ENCODE results near the gene USP17L15.
"Not testable (repeated sequence)": the region's sequence is repeated elsewhere in the genome, so short reads cannot be mapped to it uniquely, and the experiment has no call there.

The USP17L15 gene

GRCh38 chr4:9234085-9234484, at the start of gene USP17L15:
Gene USP17L15 (plus strand): TSS chr4:9234385. CDS start chr4:9234385, 0 bp downstream.
- not testable (repeated sequence) for DNase-seq

DNA sequence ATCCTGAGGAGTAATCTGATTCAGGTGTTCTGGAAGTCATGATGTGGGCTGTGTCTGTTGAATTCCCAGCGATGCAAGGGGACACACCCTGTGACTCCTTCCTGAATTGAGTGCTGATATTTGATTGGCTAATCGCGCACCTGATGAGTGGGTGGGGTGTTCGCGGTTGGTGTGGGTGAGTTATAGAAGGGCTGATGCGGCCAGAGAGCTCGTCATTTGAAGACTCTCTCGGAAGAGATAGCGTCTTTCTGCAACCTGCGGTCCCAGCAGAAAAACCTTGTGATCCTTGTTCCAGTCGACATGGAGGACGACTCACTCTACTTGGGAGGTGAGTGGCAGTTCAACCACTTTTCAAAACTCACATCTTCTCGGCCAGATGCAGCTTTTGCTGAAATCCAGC, 23.8 kb upstream of the USP17L15 start, which contains the start of gene USP17L10:
Gene USP17L10, plus strand, starts transcription at position 301 of the 400 bp plus-strand sequence. Its CDS starts 0 bp downstream, at position 301.
- not testable (repeated sequence) for DNase-seq

DNA sequence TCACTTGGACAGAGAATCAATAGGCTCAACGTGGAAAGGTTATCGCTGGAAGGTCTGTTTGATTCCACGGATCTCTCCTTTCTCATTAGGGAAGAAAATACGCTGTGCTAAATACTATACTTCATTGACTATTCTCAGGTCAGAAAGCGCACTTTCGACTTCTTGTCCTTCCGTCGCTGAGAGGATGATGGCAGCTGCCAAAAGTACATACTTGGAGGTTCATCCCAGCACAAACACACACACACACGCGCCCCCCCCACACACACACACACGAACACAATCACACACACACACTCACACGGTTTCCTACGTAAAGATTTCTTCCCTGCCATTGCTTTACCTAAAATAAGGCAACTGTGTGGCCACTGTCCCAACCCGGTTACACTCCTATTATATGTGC, 19.5 kb upstream of the USP17L15 start:
- DNase-seq: not testable (repeated sequence)

DNA sequence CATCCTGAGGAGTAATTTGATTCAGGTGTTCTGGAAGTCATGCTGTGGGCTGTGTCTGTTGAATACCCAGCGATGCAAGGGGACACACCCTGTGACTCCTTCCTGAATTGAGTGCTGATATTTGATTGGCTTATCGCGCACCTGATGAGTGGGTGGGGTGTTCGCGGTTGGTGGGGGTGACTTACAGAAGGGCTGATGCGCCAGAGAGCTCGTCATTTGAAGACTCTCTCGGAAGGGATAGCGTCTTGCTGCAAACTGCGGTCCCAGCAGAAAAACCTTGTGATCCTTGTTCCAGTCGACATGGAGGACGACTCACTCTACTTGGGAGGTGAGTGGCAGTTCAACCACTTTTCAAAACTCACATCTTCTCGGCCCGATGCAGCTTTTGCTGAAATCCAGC, 19.1 kb upstream of the USP17L15 start, which contains the start of gene USP17L11:
Gene USP17L11, plus strand, starts transcription at position 301 of the 400 bp plus-strand sequence. Its CDS starts 0 bp downstream, at position 301.
- not testable (repeated sequence) for DNase-seq

- DNase-seq: not testable (repeated sequence)
These were observed 14.3 kb upstream of the USP17L15 start, which contains the start of gene USP17L12 for GRCh38 chr4:9219852-9220251. Gene USP17L12 (plus strand): TSS chr4:9220152. CDS start chr4:9220152, 0 bp downstream.

GRCh38 chr4:9224596-9224995, 9.6 kb upstream of the USP17L15 start, which contains the start of gene USP17L13:
Gene USP17L13 (plus strand): TSS chr4:9224896. CDS start chr4:9224896, 0 bp downstream.
- DNase-seq: not testable (repeated sequence)

DNA sequence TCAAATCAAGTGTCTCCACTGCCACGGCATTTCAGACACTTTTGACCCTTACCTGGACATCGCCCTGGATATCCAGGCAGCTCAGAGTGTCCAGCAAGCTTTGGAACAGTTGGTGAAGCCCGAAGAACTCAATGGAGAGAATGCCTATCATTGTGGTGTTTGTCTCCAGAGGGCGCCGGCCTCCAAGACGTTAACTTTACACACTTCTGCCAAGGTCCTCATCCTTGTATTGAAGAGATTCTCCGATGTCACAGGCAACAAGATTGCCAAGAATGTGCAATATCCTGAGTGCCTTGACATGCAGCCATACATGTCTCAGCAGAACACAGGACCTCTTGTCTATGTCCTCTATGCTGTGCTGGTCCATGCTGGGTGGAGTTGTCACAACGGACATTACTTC, 3.9 kb upstream of the USP17L15 start:
- DNase-seq: peak; percentile 5

DNA sequence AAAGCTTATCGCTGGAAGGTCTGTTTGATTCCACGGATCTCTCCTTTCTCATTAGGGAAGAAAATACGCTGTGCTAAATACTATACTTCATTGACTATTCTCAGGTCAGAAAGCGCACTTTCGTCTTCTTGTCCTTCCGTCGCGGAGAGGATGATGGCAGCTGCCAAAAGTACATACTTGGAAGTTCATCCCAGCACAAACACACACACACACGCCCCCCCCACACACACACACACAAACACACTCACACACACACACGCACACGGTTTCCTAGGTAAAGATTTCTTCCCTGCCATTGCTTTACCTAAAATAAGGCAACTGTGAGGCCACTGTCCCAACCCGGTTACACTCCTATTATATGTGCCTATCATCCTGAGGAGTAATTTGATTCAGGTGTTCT, 4.3 kb downstream of the USP17L15 start:
- not testable (repeated sequence) for DNase-seq

DNA sequence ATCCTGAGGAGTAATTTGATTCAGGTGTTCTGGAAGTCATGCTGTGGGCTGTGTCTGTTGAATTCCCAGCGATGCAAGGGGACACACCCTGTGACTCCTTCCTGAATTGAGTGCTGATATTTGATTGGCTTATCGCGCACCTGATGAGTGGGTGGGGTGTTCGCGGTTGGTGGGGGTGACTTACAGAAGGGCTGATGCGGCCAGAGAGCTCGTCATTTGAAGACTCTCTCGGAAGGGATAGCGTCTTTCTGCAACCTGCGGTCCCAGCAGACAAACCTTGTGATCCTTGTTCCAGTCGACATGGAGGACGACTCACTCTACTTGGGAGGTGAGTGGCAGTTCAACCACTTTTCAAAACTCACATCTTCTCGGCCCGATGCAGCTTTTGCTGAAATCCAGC, 9.4 kb downstream of the USP17L15 start, which contains the start of gene USP17L17:
Gene USP17L17, plus strand, starts transcription at position 301 of the 400 bp plus-strand sequence. Its CDS starts 0 bp downstream, at position 301.
- DNase-seq: not testable (repeated sequence)

GRCh38 chr4:9247953-9248680, 13.9 kb downstream of the USP17L15 start, which contains the start of gene USP17L18:
Gene USP17L18 (plus strand): TSS chr4:9248630. CDS start chr4:9248630, 0 bp downstream.
- DNase-seq: peak; percentile 7

DNA sequence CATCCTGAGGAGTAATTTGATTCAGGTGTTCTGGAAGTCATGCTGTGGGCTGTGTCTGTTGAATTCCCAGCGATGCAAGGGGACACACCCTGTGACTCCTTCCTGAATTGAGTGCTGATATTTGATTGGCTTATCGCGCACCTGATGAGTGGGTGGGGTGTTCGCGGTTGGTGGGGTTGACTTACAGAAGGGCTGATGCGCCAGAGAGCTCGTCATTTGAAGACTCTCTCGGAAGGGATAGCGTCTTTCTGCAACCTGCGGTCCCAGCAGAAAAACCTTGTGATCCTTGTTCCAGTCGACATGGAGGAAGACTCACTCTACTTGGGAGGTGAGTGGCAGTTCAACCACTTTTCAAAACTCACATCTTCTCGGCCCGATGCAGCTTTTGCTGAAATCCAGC, 18.9 kb downstream of the USP17L15 start, which contains the start of gene USP17L19:
Gene USP17L19, plus strand, starts transcription at position 301 of the 400 bp plus-strand sequence. Its CDS starts 0 bp downstream, at position 301.
- DNase-seq: not testable (repeated sequence)

DNA sequence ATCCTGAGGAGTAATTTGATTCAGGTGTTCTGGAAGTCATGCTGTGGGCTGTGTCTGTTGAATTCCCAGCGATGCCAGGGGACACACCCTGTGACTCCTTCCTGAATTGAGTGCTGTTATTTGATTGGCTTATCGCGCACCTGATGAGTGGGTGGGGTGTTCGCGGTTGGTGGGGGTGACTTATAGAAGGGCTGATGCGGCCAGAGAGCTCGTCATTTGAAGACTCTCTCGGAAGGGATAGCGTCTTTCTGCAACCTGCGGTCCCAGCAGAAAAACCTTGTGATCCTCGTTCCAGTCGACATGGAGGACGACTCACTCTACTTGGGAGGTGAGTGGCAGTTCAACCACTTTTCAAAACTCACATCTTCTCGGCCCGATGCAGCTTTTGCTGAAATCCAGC, 23.6 kb downstream of the USP17L15 start, which contains the start of gene USP17L20:
Gene USP17L20, plus strand, starts transcription at position 301 of the 400 bp plus-strand sequence. Its CDS starts 0 bp downstream, at position 301.
- DNase-seq: not testable (repeated sequence)

GRCh38 chr4:9262572-9262971, 28.4 kb downstream of the USP17L15 start, which contains the start of gene USP17L21:
Gene USP17L21 (plus strand): TSS chr4:9262872. CDS start chr4:9262872, 0 bp downstream.
- not testable (repeated sequence) for DNase-seq

- DNase-seq: not testable (repeated sequence)
These were observed 33.1 kb downstream of the USP17L15 start, which contains the start of gene USP17L22 for GRCh38 chr4:9267319-9267718. Gene USP17L22 (plus strand): TSS chr4:9267619. CDS start chr4:9267619, 0 bp downstream.

- peak; percentile 25 for DNase-seq
These were observed 37.5 kb downstream of the USP17L15 start for GRCh38 chr4:9271719-9272118.
